ENCODE measurements around the gene TAF1D. TPM values are rescaled to one million over a fixed set of nuclear protein-coding genes. Genes with fewer than 3 reads are reported as not detected.
"Not testable (repeated sequence)": the region's sequence is repeated elsewhere in the genome, so short reads cannot be mapped to it uniquely, and the experiment has no call there.

Gene TAF1D
- total RNA-seq, 4 donors from 2014 or later = 106 to 281 (median 127) TPM

- TF ChIP-seq CTCF (IDR thresholded peaks at IDR 0.05) = no peak
- DNase-seq (ENCODE audit: low spot score) = no peak
- no peak for ATAC-seq (ENCODE audit: low FRiP score)
These were observed 5.8 kb upstream of the TAF1D start for GRCh38 chr11:93747122-93747521.

GRCh38 chr11:93746101-93746500, 4.8 kb upstream of the TAF1D start:
- DNase-seq (ENCODE audit: low spot score) (no peak), ATAC-seq (ENCODE audit: low FRiP score) (no peak)
- TF ChIP-seq CTCF (IDR thresholded peaks at IDR 0.05) = no peak

- ATAC-seq (ENCODE audit: low FRiP score); DNase-seq (ENCODE audit: low spot score): not testable (repeated sequence)
These were observed 3.9 kb upstream of the TAF1D start for GRCh38 chr11:93745005-93745755.

- no peak for TF ChIP-seq CTCF (IDR thresholded peaks at IDR 0.05)
- ATAC-seq (ENCODE audit: low FRiP score) (no peak), DNase-seq (ENCODE audit: low spot score) (no peak)
These were observed 3.3 kb upstream of the TAF1D start for GRCh38 chr11:93744669-93745004.

- TF ChIP-seq CTCF (IDR thresholded peaks at IDR 0.05) = no peak
- DNase-seq (ENCODE audit: low spot score) (no peak), ATAC-seq (ENCODE audit: low FRiP score) (no peak)
These were observed 2.0 kb upstream of the TAF1D start for GRCh38 chr11:93743291-93743690.

- DNase-seq (ENCODE audit: low spot score) (no peak), ATAC-seq (ENCODE audit: low FRiP score) (peak; percentile 67)
- no peak for TF ChIP-seq CTCF (IDR thresholded peaks at IDR 0.05)
These were observed 559 bp upstream of the TAF1D start for GRCh38 chr11:93741882-93742226.

GRCh38 chr11:93740730-93741093, 583 bp downstream of the TAF1D start:
- DNase-seq (ENCODE audit: low spot score) = no peak
- no peak for ATAC-seq (ENCODE audit: low FRiP score)
- no peak for TF ChIP-seq CTCF (IDR thresholded peaks at IDR 0.05)

Measured in omental fat pad (tissue), 4 donors.